Cardiac muscle cell (in vitro differentiated cells and primary cell): ENCODE measurements around the gene RAPGEF6. TPM values are rescaled to one million over a fixed set of nuclear protein-coding genes. Genes with fewer than 3 reads are reported as not detected.

Experiments
- DNase-seq, 2 donors: peaks; one replicate each; pipeline versions ENCODE4 v3.0.0 to v3.0.0-alpha.2; 2010 to 2017; ENCODE audit warnings: low read depth in 1 of 2, low spot score in 1 of 2
- H3K27ac ChIP-seq: fragments of 200-600 bp; sonication (generic); 2 replicates; pipeline ENCODE4 v1.5.1; 2016
- H3K27me3 ChIP-seq: fragments of 200-600 bp; sonication (generic); 2 replicates; pipeline ENCODE4 v1.6.0; 2016; ENCODE audit warnings: control low read depth
- H3K36me3 ChIP-seq: fragments of 200-600 bp; sonication (generic); 2 replicates; pipeline ENCODE4 v1.5.1; 2016; ENCODE audit warnings: control low read depth
- H3K4me1 ChIP-seq: fragments of 200-600 bp; sonication (generic); 2 replicates; pipeline ENCODE4 v1.8.1; 2017; ENCODE audit warnings: low read depth, mild to moderate bottlenecking, mixed run types
- H3K4me3 ChIP-seq: fragments of 200-600 bp; sonication (generic); 2 replicates; pipeline ENCODE4 v1.5.1; 2016; ENCODE audit warnings: mild to moderate bottlenecking
- H3K9me3 ChIP-seq: fragments of 200-600 bp; sonication (generic); 2 replicates; pipeline ENCODE4 v1.5.1; 2017; ENCODE audit warnings: low read depth, mild to moderate bottlenecking, control low read depth
- polyA plus RNA-seq: library from polyadenylated mRNA; unstranded; fragments of >200 nt; fragmentation: Nextera tagmentation; extraction: Ambion mirVana; gene quantifications from 2 replicates; pipeline ENCODE4 v1.2.1, GENCODE V29; 2016
- total RNA-seq: library from RNA; depleted of rRNA; stranded (reverse); fragments of >200 nt; gene quantifications from 2 replicates; pipeline ENCODE4 v1.2.3, GENCODE V29; 2016
- TF ChIP-seq, protein P1 (sequence below): IDR thresholded peaks from 2 replicates; pipeline ENCODE4 v1.5.1; 2012; ENCODE audit warnings: low read depth, mild to moderate bottlenecking, low read length

RAPGEF6 gene
- total and polyA plus RNA-seq, 2 experiments from 2014 or later, result 10.8 to 22.3 TPM

GRCh38 chr5:131664929-131665328 lies 29.9 kb upstream of the RAPGEF6 start:
- Histone ChIP-seq H3K27ac (no peak overlapping the region), H3K27me3 (no peaks in the 10 kb centered on the region), H3K4me3 (no peak overlapping the region), H3K36me3 (peaks cover 6% of the 10 kb centered on the region), H3K4me1 (no peaks in the 10 kb centered on the region), H3K9me3 (no peaks in the 10 kb centered on the region)
- TF ChIP-seq, protein P1, sequence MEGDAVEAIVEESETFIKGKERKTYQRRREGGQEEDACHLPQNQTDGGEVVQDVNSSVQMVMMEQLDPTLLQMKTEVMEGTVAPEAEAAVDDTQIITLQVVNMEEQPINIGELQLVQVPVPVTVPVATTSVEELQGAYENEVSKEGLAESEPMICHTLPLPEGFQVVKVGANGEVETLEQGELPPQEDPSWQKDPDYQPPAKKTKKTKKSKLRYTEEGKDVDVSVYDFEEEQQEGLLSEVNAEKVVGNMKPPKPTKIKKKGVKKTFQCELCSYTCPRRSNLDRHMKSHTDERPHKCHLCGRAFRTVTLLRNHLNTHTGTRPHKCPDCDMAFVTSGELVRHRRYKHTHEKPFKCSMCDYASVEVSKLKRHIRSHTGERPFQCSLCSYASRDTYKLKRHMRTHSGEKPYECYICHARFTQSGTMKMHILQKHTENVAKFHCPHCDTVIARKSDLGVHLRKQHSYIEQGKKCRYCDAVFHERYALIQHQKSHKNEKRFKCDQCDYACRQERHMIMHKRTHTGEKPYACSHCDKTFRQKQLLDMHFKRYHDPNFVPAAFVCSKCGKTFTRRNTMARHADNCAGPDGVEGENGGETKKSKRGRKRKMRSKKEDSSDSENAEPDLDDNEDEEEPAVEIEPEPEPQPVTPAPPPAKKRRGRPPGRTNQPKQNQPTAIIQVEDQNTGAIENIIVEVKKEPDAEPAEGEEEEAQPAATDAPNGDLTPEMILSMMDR, result no peak
- no peak for DNase-seq

GRCh38 chr5:131661933-131662332 lies 26.9 kb upstream of the RAPGEF6 start:
- no peaks in the 10 kb centered on the region for H3K27me3 ChIP-seq
- H3K4me1 ChIP-seq, result no peaks in the 10 kb centered on the region
- no peaks in the 10 kb centered on the region for H3K9me3 ChIP-seq
- no peak overlapping the region for H3K27ac ChIP-seq
- no peak overlapping the region for H3K4me3 ChIP-seq
- H3K36me3 ChIP-seq, result peaks cover 13% of the 10 kb centered on the region
- no peak for DNase-seq
- TF ChIP-seq, protein P1, result no peak

- Histone ChIP-seq H3K27ac (no peak overlapping the region), H3K27me3 (no peaks in the 10 kb centered on the region), H3K4me3 (no peak overlapping the region), H3K36me3 (peaks cover 13% of the 10 kb centered on the region), H3K4me1 (no peaks in the 10 kb centered on the region), H3K9me3 (no peaks in the 10 kb centered on the region)
- TF ChIP-seq, protein P1, result no peak
- no peak for DNase-seq
Observed at GRCh38 chr5:131659841-131660240, 24.8 kb upstream of the RAPGEF6 start.

GRCh38 chr5:131659290-131659689 lies 24.3 kb upstream of the RAPGEF6 start:
- Histone ChIP-seq H3K4me1 (no peaks in the 10 kb centered on the region), H3K9me3 (no peaks in the 10 kb centered on the region), H3K36me3 (peaks cover 12% of the 10 kb centered on the region), H3K27me3 (no peaks in the 10 kb centered on the region), H3K27ac (no peak overlapping the region), H3K4me3 (no peak overlapping the region)
- no peak for DNase-seq
- TF ChIP-seq, protein P1, result no peak

GRCh38 chr5:131654776-131655175 lies 19.7 kb upstream of the RAPGEF6 start:
- Histone ChIP-seq H3K27ac (no peak overlapping the region), H3K36me3 (peaks cover 30% of the 10 kb centered on the region), H3K4me1 (no peaks in the 10 kb centered on the region), H3K9me3 (no peaks in the 10 kb centered on the region), H3K4me3 (no peak overlapping the region), H3K27me3 (no peaks in the 10 kb centered on the region)
- DNase-seq, result no peak
- TF ChIP-seq, protein P1, result no peak

- TF ChIP-seq, protein P1, result no peak
- DNase-seq, result no peak
- H3K36me3 ChIP-seq, result peaks cover 27% of the 10 kb centered on the region
- H3K27me3 ChIP-seq, result no peaks in the 10 kb centered on the region
- no peaks in the 10 kb centered on the region for H3K9me3 ChIP-seq
- H3K4me1 ChIP-seq, result no peaks in the 10 kb centered on the region
- no peak overlapping the region for H3K4me3 ChIP-seq
- H3K27ac ChIP-seq, result no peak overlapping the region
Observed at GRCh38 chr5:131654309-131654708, 19.3 kb upstream of the RAPGEF6 start.
